ENCODE results near the gene SPTY2D1. TPM values are rescaled to one million over a fixed set of nuclear protein-coding genes. Genes with fewer than 3 reads are reported as not detected.
"Not testable (repeated sequence)": the region's sequence is repeated elsewhere in the genome, so short reads cannot be mapped to it uniquely, and the experiment has no call there.

Gene SPTY2D1
- total RNA-seq, 6 experiments from 2014 or later = 25.9 to 29.8 (median 28.1) TPM

DNA sequence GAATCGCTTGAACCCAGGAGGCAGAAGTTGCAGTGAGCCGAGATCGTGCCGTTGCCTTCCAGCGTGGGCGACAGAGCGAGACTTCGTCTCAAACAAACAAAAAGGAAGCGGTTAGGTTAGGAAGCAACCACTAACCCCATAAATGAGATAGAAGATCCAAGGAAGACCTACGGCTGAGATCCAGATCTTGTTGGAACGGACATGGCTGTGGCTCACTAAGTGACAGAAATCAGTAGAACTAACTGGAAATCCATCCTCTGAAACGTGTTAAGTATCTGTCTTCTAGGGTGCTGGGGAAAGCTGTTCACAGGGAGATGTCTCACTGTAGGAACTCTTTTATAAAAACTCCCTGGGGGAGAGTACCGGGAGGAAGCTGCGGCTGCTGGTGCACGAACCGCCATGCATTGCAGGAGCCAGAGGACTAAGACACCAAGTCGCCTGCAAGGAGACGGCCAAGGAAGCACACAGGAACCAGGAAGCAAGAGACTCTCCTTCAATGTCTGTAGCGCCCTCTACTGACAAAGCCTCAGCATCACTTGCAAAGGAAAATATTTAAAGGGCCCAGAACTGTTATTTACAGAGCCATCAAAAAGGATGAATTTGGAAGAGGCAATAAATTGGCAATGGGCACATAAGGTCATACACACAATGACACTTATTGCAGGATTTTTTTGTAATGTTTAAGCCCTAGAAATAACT is 16.9 kb upstream of the SPTY2D1 start:
- DNase-seq = peak; percentile 40

DNA sequence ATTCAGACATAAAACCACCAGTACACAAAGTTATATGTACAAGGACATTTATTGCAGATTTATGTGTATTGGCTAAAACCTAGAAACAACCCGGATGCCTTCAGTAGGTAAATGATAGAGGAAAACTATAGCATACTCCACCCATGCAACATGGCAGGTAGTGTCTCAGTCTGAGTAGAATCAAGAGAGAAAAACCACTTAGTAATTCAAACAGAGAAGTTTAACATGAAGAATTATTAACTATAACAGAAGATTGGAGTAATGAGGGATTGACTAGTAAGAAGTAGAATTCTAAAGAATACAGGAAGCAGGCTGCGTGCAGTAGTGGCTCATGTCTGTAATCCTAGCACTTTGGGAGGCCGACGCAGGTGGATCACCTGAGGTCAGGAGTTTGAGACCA is 16.2 kb upstream of the SPTY2D1 start:
- Mint-ChIP-seq H3K27me3 (ENCODE audit: insufficient read depth) (peaks cover 5% of the 10 kb centered on the region; the same call in 1 of the 2 replicates), H3K27ac (no peak overlapping the region), H3K9me3 (no peaks in the 10 kb centered on the region), H3K36me3 (ENCODE audit: low read depth) (no peaks in the 10 kb centered on the region), H3K4me1 (ENCODE audit: low read depth) (no peaks in the 10 kb centered on the region), H3K4me3 (no peak overlapping the region)
- TF ChIP-seq, protein P1, sequence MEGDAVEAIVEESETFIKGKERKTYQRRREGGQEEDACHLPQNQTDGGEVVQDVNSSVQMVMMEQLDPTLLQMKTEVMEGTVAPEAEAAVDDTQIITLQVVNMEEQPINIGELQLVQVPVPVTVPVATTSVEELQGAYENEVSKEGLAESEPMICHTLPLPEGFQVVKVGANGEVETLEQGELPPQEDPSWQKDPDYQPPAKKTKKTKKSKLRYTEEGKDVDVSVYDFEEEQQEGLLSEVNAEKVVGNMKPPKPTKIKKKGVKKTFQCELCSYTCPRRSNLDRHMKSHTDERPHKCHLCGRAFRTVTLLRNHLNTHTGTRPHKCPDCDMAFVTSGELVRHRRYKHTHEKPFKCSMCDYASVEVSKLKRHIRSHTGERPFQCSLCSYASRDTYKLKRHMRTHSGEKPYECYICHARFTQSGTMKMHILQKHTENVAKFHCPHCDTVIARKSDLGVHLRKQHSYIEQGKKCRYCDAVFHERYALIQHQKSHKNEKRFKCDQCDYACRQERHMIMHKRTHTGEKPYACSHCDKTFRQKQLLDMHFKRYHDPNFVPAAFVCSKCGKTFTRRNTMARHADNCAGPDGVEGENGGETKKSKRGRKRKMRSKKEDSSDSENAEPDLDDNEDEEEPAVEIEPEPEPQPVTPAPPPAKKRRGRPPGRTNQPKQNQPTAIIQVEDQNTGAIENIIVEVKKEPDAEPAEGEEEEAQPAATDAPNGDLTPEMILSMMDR (IDR thresholded peaks at IDR 0.05) = no peak
- no peak for DNase-seq

More for the DNA sequence above, 16.9 kb upstream of the SPTY2D1 start:
- H3K27me3 Mint-ChIP-seq (ENCODE audit: insufficient read depth) = peaks cover 5% of the 10 kb centered on the region; the same call in 1 of the 2 replicates
- no peak overlapping the region for H3K27ac Mint-ChIP-seq
- H3K9me3 Mint-ChIP-seq = no peaks in the 10 kb centered on the region
- no peaks in the 10 kb centered on the region for H3K4me1 Mint-ChIP-seq (ENCODE audit: low read depth)
- no peak overlapping the region for H3K4me3 Mint-ChIP-seq
- TF ChIP-seq, protein P1 (IDR thresholded peaks at IDR 0.05) = peak; percentile 83
- no peaks in the 10 kb centered on the region for H3K36me3 Mint-ChIP-seq (ENCODE audit: low read depth)

DNA sequence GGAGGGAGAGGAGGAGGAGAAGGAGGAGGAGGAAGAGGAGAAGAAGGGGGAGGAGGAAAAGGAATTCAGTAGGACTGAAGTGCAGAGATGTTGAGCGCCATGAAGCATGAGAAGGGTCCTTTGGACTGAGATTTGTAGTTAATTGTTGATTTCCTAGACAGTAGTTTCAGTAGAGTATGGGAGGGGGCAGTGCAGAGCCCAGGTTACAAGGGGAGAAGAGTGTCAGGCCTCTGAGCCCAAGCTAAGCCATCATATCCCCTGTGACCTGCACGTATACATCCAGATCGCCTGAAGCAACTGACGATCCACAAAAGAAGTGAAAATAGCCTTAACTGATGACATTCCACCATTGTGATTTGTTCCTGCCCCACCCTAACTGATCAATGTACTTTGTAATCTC is 8.9 kb upstream of the SPTY2D1 start:
- peaks cover 19% of the 10 kb centered on the region for H3K27me3 Mint-ChIP-seq (ENCODE audit: insufficient read depth)
- H3K27ac Mint-ChIP-seq; H3K4me1 Mint-ChIP-seq (ENCODE audit: low read depth); H3K36me3 Mint-ChIP-seq (ENCODE audit: low read depth); H3K4me3 Mint-ChIP-seq; DNase-seq; H3K9me3 Mint-ChIP-seq: not testable (repeated sequence)

DNA sequence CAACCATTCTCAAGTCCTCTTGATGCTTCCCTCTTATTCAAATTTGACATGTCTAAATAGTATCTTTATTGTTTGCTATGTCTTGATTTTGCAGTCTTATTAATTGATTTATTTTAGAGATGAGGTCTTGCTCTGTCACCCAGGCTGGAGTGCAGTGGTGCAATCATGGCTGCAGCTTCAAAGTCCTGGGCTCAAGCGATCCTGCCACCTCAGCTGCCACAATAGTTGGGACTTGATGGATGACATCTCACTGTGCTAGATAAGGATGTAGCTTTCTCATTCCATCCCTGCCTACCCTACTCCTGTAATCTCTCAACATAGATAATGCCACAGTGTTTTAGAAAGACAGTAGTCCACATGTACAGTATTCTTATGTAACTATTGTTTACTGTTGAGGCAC is 7.5 kb upstream of the SPTY2D1 start:
- Mint-ChIP-seq H3K27ac (no peak overlapping the region), H3K9me3 (no peaks in the 10 kb centered on the region), H3K4me1 (ENCODE audit: low read depth) (no peaks in the 10 kb centered on the region; the same call in 1 of the 2 replicates), H3K4me3 (no peak overlapping the region), H3K36me3 (ENCODE audit: low read depth) (no peaks in the 10 kb centered on the region), H3K27me3 (ENCODE audit: insufficient read depth) (peaks cover 19% of the 10 kb centered on the region)
- no peak for DNase-seq
- TF ChIP-seq, protein P1 (IDR thresholded peaks at IDR 0.05) = no peak

DNA sequence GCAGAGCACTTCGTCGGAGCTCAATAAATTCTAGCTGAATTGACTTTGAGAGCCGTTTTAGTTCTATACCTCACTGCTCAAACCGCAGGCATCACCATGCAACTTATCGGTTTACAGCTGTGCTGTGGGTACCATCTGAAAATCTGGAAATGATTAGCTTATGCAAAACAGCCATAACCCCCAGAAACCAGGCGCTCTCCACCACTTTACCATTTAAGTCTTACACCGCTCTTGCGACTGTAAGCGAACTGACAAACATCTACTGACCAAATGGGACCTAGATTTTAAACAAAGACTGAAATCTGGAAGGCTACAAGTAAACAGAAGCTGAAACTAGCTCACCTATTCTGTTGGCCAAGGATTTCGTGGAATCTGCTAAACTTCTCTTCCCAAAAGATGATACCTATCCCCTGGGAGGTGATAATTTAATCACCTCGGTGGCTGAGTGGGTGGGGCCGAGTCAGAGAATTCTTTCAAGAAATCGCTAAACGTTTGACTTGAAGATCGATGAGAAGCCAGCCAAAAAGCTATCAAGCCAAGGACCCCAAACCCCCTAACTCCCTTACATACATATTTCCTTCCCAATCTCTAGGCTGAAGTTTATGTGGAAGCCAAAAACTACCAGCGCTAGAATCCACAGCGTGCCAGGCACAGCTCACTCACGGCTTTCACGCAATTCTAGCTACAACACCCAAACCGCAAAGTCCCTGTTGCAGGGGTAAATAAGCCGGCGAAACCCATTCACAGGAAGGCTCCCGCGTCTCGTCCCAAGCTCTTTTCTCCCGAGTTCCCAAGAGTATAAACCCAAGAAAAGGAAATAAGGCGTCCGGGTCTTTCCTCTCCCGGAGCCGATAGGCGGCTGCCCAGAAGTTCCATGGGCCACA is 644 bp downstream of the SPTY2D1 start:
- peaks cover 31% of the 10 kb centered on the region for H3K4me1 Mint-ChIP-seq (ENCODE audit: low read depth)
- peak overlapping the region; percentile 93 for H3K4me3 Mint-ChIP-seq
- peak; percentile 23 for DNase-seq
- peak overlapping the region; percentile 99 for H3K27ac Mint-ChIP-seq
- no peaks in the 10 kb centered on the region for H3K9me3 Mint-ChIP-seq
- H3K27me3 Mint-ChIP-seq (ENCODE audit: insufficient read depth) = peaks cover 4% of the 10 kb centered on the region
- H3K36me3 Mint-ChIP-seq (ENCODE audit: low read depth) = peaks cover 5% of the 10 kb centered on the region; the same call in 1 of the 2 replicates
- TF ChIP-seq, protein P1 (IDR thresholded peaks at IDR 0.05) = no peak

DNA sequence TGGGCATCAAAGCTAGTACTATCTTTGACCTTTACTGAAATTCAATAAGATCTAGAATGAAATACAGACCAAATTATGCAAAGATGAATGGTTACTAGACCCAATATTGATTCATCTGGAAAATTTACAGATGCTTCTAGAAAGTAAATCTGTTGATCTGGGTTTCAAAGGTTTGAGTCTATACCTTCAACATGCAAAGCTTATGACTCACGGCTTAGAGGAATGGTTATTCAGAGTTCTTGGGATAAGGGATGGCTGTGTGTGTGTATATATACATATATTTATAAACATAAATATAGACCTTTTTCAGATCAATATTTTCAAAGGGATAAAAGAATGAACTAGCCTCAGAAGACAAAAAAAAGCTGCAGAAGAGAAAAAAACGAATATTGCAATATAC is 1.3 kb downstream of the SPTY2D1 start:
- peaks cover 5% of the 10 kb centered on the region; the same call in 1 of the 2 replicates for H3K36me3 Mint-ChIP-seq (ENCODE audit: low read depth)
- peak overlapping the region; percentile 99 for H3K27ac Mint-ChIP-seq
- H3K9me3 Mint-ChIP-seq = no peaks in the 10 kb centered on the region
- peaks cover 4% of the 10 kb centered on the region for H3K27me3 Mint-ChIP-seq (ENCODE audit: insufficient read depth)
- H3K4me1 Mint-ChIP-seq (ENCODE audit: low read depth) = peaks cover 31% of the 10 kb centered on the region
- H3K4me3 Mint-ChIP-seq = peak overlapping the region; percentile 93
- TF ChIP-seq, protein P1 (IDR thresholded peaks at IDR 0.05) = no peak
- no peak for DNase-seq
